ENCODE data around the gene PPFIA4. TPM values are rescaled to one million over a fixed set of nuclear protein-coding genes. Genes with fewer than 3 reads are reported as not detected.
"Not testable (repeated sequence)": the region's sequence is repeated elsewhere in the genome, so short reads cannot be mapped to it uniquely, and the experiment has no call there.

PPFIA4 gene
- total RNA-seq, 1 experiment from 2014 or later = 10.8 TPM

DNA sequence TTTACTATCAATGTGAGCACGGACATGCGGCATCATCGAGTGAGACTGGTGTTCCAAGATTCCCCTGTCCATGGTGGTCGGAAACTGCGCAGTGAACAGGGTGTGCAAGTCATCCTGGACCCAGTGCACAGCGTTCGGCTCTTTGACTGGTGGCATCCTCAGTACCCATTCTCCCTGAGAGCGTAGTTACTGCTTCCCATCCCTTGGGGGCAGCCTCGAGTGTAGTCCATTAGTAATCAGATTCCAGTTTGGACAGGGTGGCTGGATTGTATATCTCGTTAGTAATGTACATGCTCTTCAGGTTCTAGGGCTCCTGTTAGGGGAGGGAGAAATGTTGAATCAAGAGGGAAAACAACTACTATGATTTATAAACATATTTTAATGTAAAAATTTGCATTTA is 3.4 kb upstream of the PPFIA4 start:
- H3K9me2 ChIP-seq (ENCODE audit: insufficient read depth); H3K27me3 ChIP-seq (ENCODE audit: insufficient read depth, low read length); H4K20me1 ChIP-seq (ENCODE audit: insufficient read depth); H3K9me3 ChIP-seq (ENCODE audit: control insufficient read depth in 1 of 2, insufficient read depth in 1 of 2, low read depth in 1 of 2, low read length in 2 of 2); POLR2A ChIA-PET; H3K4me2 ChIP-seq (ENCODE audit: low read length); BruUV-seq (replicated peaks); RAD21 ChIA-PET (ENCODE audit: low non-redundant PET in 1 of 2, low total read pairs in 2 of 2, uncharacterized antibody in 2 of 2, unreplicated experiment in 2 of 2); DNase-seq (ENCODE audit: low read depth, low spot score); H3K9ac ChIP-seq (ENCODE audit: low read length); H3K27ac ChIP-seq (ENCODE audit: low read depth, low read length); H2AFZ ChIP-seq (ENCODE audit: low read depth, low read length, poor library complexity, severe bottlenecking); intact Hi-C loops (cut with micrococcal nuclease); H3K4me3 ChIP-seq (replicated peaks in 1 of 2; ENCODE audit: low read depth in 1 of 2, low read length in 2 of 2); H3K79me2 ChIP-seq (ENCODE audit: insufficient read depth, low read length): not testable (repeated sequence)
- H3K4me1 ChIP-seq (ENCODE audit: control insufficient read depth in 1 of 2, insufficient read depth in 2 of 2, low read length in 2 of 2) = peaks cover 4 to 15% of the 10 kb centered on the region in 2 experiments; a peak in 2 of 4 replicates
- peaks cover 45 to 47% of the 10 kb centered on the region in 2 experiments for H3K36me3 ChIP-seq (ENCODE audit: control insufficient read depth in 1 of 2, insufficient read depth in 2 of 2, low read length in 2 of 2)
- CTCF ChIA-PET = interaction anchor here (0.7 to 1.5 kb wide), 3 partner anchors 62 to 248 kb away, joined by 4 to 5 read pairs (median 5); no protein-coding TSS in a partner anchor
- ATAC-seq = peak; percentile 80

DNA sequence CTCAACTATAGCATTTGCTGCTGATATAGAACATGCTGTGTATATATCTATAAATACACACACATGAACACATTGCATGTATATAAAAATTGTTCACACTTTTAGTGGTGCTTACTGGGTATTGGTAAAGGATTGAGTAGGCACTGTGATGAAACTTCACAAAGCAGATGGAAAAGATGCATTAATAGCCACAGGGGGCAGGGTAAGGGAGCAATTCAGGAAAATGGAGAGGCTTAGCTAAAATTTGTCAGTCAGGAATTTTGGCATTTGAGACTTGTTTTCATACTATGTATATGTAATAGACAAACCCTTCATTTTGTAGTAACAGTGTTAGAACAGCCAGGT is 633 bp upstream of the PPFIA4 start:
- DNase-seq (ENCODE audit: low read depth, low spot score) (no peak), ATAC-seq (no peak)
- H3K9me3 ChIP-seq (ENCODE audit: control insufficient read depth in 1 of 2, insufficient read depth in 1 of 2, low read depth in 1 of 2, low read length in 2 of 2) = no peaks in the 10 kb centered on the region
- H3K4me2 ChIP-seq (ENCODE audit: low read length) = no peak overlapping the region
- intact Hi-C loops (cut with micrococcal nuclease) = no loop called here
- no peaks in the 10 kb centered on the region for H3K9me2 ChIP-seq (ENCODE audit: insufficient read depth)
- CTCF ChIA-PET = interaction anchor here (1.0 to 5.8 kb wide), 4 partner anchors 14 to 317 kb away, joined by 3 to 51 read pairs (median 6); no protein-coding TSS in a partner anchor
- H3K36me3 ChIP-seq (ENCODE audit: control insufficient read depth in 1 of 2, insufficient read depth in 2 of 2, low read length in 2 of 2) = peaks cover 26 to 28% of the 10 kb centered on the region in 2 experiments; a peak in 3 of 4 replicates
- no peaks in the 10 kb centered on the region for H3K79me2 ChIP-seq (ENCODE audit: insufficient read depth, low read length)
- no peaks in the 10 kb centered on the region for H3K27me3 ChIP-seq (ENCODE audit: insufficient read depth, low read length)
- BruUV-seq (replicated peaks) = no TSS peak
- H3K4me3 ChIP-seq (replicated peaks in 1 of 2; ENCODE audit: low read depth in 1 of 2, low read length in 2 of 2) = no peak overlapping the region
- H2AFZ ChIP-seq (ENCODE audit: low read depth, low read length, poor library complexity, severe bottlenecking) = peak overlapping the region; percentile 80
- H4K20me1 ChIP-seq (ENCODE audit: insufficient read depth) = no peaks in the 10 kb centered on the region
- POLR2A ChIA-PET = interaction anchor here (1.8 kb wide), 1 partner anchor 19 kb away, joined by 7 read pairs; the partner anchor contains the start of gene TMEM183A
- 0 out of 2 replicates have a peak overlapping the region, but pooled peaks have one; percentile 7 for H3K27ac ChIP-seq (ENCODE audit: low read depth, low read length)
- RAD21 ChIA-PET (ENCODE audit: low non-redundant PET in 1 of 2, low total read pairs in 2 of 2, uncharacterized antibody in 2 of 2, unreplicated experiment in 2 of 2) = no interaction called here
- H3K9ac ChIP-seq (ENCODE audit: low read length) = no peak overlapping the region
- peaks cover 4 to 15% of the 10 kb centered on the region in 2 experiments; a peak in 2 of 4 replicates for H3K4me1 ChIP-seq (ENCODE audit: control insufficient read depth in 1 of 2, insufficient read depth in 2 of 2, low read length in 2 of 2)
- TF ChIP-seq, protein P1, sequence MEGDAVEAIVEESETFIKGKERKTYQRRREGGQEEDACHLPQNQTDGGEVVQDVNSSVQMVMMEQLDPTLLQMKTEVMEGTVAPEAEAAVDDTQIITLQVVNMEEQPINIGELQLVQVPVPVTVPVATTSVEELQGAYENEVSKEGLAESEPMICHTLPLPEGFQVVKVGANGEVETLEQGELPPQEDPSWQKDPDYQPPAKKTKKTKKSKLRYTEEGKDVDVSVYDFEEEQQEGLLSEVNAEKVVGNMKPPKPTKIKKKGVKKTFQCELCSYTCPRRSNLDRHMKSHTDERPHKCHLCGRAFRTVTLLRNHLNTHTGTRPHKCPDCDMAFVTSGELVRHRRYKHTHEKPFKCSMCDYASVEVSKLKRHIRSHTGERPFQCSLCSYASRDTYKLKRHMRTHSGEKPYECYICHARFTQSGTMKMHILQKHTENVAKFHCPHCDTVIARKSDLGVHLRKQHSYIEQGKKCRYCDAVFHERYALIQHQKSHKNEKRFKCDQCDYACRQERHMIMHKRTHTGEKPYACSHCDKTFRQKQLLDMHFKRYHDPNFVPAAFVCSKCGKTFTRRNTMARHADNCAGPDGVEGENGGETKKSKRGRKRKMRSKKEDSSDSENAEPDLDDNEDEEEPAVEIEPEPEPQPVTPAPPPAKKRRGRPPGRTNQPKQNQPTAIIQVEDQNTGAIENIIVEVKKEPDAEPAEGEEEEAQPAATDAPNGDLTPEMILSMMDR (IDR thresholded peaks at IDR 0.05 in 2 of 3, conservative IDR thresholded peaks at IDR 0.05 in 1 of 3; ENCODE audit: borderline replicate concordance in 1 of 3, insufficient read depth in 1 of 3, low read depth in 2 of 3, low read length in 2 of 3) = no peak
- no peak for TF ChIP-seq ZNF274 (IDR thresholded peaks at IDR 0.05; ENCODE audit: low read depth, low read length)
- no peak for TF ChIP-seq EGR1 (IDR thresholded peaks at IDR 0.05; ENCODE audit: low read depth)
- no peak for TF ChIP-seq EZH2phosphoT487 (IDR thresholded peaks at IDR 0.05; ENCODE audit: borderline replicate concordance)
- no peak for TF ChIP-seq FOSL1 (IDR thresholded peaks at IDR 0.05; ENCODE audit: low read depth)
- TF ChIP-seq SIN3A (IDR thresholded peaks at IDR 0.05; ENCODE audit: low read depth) = no peak
- TF ChIP-seq SP1 (IDR thresholded peaks at IDR 0.05; ENCODE audit: low read depth) = no peak
- TF ChIP-seq RAD21 (IDR thresholded peaks at IDR 0.05; ENCODE audit: low read depth) = no peak
- no peak for TF ChIP-seq ELF1 (IDR thresholded peaks at IDR 0.05; ENCODE audit: borderline replicate concordance, low read depth)
- TF ChIP-seq, protein P2, sequence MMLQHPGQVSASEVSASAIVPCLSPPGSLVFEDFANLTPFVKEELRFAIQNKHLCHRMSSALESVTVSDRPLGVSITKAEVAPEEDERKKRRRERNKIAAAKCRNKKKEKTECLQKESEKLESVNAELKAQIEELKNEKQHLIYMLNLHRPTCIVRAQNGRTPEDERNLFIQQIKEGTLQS (IDR thresholded peaks at IDR 0.05) = no peak

Data from HCT116 (cell line).